SK-N-SH treated with all-trans-retinoic acid at 6 μM for 48 hours (cell line): Measurements from ENCODE around the gene EVX2.

Experiments used
- CSDC2 ChIP-seq: fragments of 250-450 bp; sonication (Bioruptor Pico); IDR thresholded peaks from 2 replicates; pipeline ENCODE4 v1.5.0; 2020; ENCODE audit warnings: mild to moderate bottlenecking, moderate library complexity
- ESRRG ChIP-seq: fragments of 250-450 bp; sonication (Bioruptor Pico); IDR thresholded peaks from 2 replicates; pipeline ENCODE4 v1.6.1; 2021; ENCODE audit warnings: mild to moderate bottlenecking
- PATZ1 ChIP-seq: fragments of 250-450 bp; sonication (Bioruptor Pico); IDR thresholded peaks from 2 replicates; pipeline ENCODE4 v1.8.0; 2020; ENCODE audit warnings: mild to moderate bottlenecking, moderate library complexity, borderline replicate concordance
- PPARA ChIP-seq: fragments of 250-450 bp; sonication (Bioruptor Pico); IDR thresholded peaks from 2 replicates; pipeline ENCODE4 v1.5.0; 2020; ENCODE audit warnings: mild to moderate bottlenecking, borderline replicate concordance
- RARB ChIP-seq: fragments of 250-450 bp; sonication (Bioruptor Pico); IDR thresholded peaks from 2 replicates; pipeline ENCODE4 v1.8.0; 2021; ENCODE audit warnings: mild to moderate bottlenecking, moderate library complexity
- TCF4 ChIP-seq: fragments of 250-450 bp; sonication (Bioruptor Pico); IDR thresholded peaks from 2 replicates; pipeline ENCODE4 v1.8.0; 2021; ENCODE audit warnings: mild to moderate bottlenecking, moderate library complexity, borderline replicate concordance
- ZNF70 ChIP-seq: fragments of 450-650 bp; formaldehyde crosslinking; IDR thresholded peaks from 2 replicates; pipeline ENCODE4 v1.5.0; 2020; ENCODE audit warnings: mild to moderate bottlenecking, moderate library complexity
- TF ChIP-seq, protein P1 (sequence below): fragments of 250-450 bp; sonication (Bioruptor Pico); IDR thresholded peaks from 2 replicates; pipeline ENCODE4 v1.5.0; 2020; ENCODE audit warnings: mild to moderate bottlenecking, moderate library complexity
- TF ChIP-seq, protein P2 (sequence below): fragments of 250-450 bp; sonication (Bioruptor Pico); IDR thresholded peaks from 2 replicates; pipeline ENCODE4 v1.5.1; 2020; ENCODE audit warnings: low read depth, mild to moderate bottlenecking, moderate library complexity

- no peak for TF ChIP-seq PPARA (CRISPR knock-in tag)
- TF ChIP-seq RARB (CRISPR knock-in tag): no peak
- TF ChIP-seq, protein P1, sequence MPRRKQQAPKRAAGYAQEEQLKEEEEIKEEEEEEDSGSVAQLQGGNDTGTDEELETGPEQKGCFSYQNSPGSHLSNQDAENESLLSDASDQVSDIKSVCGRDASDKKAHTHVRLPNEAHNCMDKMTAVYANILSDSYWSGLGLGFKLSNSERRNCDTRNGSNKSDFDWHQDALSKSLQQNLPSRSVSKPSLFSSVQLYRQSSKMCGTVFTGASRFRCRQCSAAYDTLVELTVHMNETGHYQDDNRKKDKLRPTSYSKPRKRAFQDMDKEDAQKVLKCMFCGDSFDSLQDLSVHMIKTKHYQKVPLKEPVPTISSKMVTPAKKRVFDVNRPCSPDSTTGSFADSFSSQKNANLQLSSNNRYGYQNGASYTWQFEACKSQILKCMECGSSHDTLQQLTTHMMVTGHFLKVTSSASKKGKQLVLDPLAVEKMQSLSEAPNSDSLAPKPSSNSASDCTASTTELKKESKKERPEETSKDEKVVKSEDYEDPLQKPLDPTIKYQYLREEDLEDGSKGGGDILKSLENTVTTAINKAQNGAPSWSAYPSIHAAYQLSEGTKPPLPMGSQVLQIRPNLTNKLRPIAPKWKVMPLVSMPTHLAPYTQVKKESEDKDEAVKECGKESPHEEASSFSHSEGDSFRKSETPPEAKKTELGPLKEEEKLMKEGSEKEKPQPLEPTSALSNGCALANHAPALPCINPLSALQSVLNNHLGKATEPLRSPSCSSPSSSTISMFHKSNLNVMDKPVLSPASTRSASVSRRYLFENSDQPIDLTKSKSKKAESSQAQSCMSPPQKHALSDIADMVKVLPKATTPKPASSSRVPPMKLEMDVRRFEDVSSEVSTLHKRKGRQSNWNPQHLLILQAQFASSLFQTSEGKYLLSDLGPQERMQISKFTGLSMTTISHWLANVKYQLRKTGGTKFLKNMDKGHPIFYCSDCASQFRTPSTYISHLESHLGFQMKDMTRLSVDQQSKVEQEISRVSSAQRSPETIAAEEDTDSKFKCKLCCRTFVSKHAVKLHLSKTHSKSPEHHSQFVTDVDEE: no peak
- no peak for TF ChIP-seq PATZ1 (CRISPR knock-in tag)
- TF ChIP-seq TCF4: no peak
- no peak for TF ChIP-seq ESRRG (CRISPR knock-in tag)
- TF ChIP-seq, protein P2, sequence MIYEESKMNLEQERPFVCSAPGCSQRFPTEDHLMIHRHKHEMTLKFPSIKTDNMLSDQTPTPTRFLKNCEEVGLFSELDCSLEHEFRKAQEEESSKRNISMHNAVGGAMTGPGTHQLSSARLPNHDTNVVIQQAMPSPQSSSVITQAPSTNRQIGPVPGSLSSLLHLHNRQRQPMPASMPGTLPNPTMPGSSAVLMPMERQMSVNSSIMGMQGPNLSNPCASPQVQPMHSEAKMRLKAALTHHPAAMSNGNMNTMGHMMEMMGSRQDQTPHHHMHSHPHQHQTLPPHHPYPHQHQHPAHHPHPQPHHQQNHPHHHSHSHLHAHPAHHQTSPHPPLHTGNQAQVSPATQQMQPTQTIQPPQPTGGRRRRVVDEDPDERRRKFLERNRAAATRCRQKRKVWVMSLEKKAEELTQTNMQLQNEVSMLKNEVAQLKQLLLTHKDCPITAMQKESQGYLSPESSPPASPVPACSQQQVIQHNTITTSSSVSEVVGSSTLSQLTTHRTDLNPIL: no peak
- no peak for TF ChIP-seq CSDC2
- no peak for TF ChIP-seq ZNF70 (CRISPR knock-in tag)
Observed at GRCh38 chr2:176091329-176092258, 7.8 kb upstream of the EVX2 start.
